GM12891 (cell line): ENCODE results near the gene CEACAM19.
"Not testable (repeated sequence)": the region's sequence is repeated elsewhere in the genome, so short reads cannot be mapped to it uniquely, and the experiment has no call there.

Source experiments
- DNase-seq: peaks from one replicate; pipeline ENCODE4 v3.0.0; 2011; ENCODE audit warnings: low spot score; ENCODE audit not compliant: insufficient read length
- FAIRE-seq: peaks from 2 replicates; lab custom pipeline; 2011; peaks lifted over from hg19 to GRCh38; lab: Jason Lieb, UNC
- PAX5 ChIP-seq: IDR thresholded peaks from 2 replicates; pipeline ENCODE4 v1.6.1; 2011; ENCODE audit warnings: low read length, moderate library complexity, mild to moderate bottlenecking; ENCODE audit not compliant: insufficient read depth, severe bottlenecking
- POLR2A ChIP-seq: IDR thresholded peaks from 2 replicates; pipeline ENCODE4 v1.6.1; 2011; ENCODE audit warnings: low read depth, low read length, control low read depth
- POLR2AphosphoS5 ChIP-seq: IDR thresholded peaks from 2 replicates; pipeline ENCODE4 v1.6.1; 2011; ENCODE audit warnings: low read depth, low read length, control low read depth
- POU2F2 ChIP-seq: IDR thresholded peaks from 2 replicates; pipeline ENCODE4 v1.6.1; 2011; ENCODE audit warnings: low read depth, mild to moderate bottlenecking, control low read depth, low read length, moderate library complexity
- SPI1 ChIP-seq: IDR thresholded peaks from 2 replicates; pipeline ENCODE4 v1.6.1; 2011; ENCODE audit warnings: low read depth, low read length, control low read depth
- TAF1 ChIP-seq: IDR thresholded peaks from 2 replicates; pipeline ENCODE4 v1.6.1; 2011; ENCODE audit warnings: low read depth, low read length, control low read depth

CEACAM19 gene

DNA sequence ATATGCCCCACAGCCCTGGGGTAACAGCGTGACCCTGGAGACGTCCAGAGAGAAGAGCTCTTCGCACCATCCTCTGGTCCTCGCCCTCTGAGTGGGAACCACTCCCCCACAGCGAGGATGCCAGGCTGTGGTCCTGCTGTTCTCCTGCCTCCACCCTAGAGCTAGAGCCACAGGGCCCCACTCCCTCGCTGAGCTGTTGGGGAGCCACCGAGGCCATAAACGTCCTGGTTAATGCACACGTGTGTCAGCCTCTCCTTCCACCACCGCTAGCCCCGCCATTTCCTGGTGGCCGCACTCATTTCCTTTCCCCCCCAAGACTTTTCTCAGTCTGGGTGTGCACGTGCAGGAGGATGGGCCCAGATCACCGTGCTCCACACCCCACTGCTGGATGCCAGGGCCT lies 39.2 kb downstream of the CEACAM19 start:
- DNase-seq (no peak), FAIRE-seq (no peak)
- TF ChIP-seq POLR2AphosphoS5 (no peak), SPI1 (no peak), TAF1 (no peak), POU2F2 (no peak), POLR2A (no peak), PAX5 (no peak)

DNA sequence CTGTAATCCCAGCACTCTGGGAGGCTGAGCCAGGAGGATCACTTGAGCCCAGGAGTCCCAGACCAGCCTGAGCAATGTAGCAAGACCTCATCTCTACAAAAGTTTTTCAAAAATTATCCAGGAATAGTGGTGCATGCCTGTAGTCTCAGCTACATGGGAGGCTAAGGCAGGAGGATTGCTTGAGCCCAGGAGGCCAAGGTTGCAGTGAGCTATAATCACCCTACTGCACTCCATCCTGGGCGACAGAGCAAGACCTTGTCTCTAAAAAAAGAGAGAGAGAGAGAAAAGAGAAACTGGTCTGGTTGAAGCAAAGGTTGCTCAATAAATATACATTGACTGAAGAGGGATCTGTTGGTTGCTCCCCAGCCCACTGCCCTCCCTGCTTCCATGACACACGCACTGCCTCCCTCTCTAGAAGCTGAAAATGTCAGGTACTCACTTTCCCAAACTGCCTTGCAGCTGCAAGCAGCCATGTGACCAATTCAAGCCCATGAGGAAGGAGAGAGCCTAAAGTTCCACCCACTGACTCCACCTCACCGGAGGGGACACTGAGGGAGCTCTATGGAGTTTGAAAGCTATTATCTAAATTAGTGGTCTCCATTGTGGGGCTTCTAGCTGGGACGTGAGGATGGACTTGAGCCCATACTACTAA lies 41.7 kb downstream of the CEACAM19 start:
- FAIRE-seq (no peak), DNase-seq (no peak)
- TF ChIP-seq SPI1 (no peak), POU2F2 (no peak), TAF1 (no peak)

DNA sequence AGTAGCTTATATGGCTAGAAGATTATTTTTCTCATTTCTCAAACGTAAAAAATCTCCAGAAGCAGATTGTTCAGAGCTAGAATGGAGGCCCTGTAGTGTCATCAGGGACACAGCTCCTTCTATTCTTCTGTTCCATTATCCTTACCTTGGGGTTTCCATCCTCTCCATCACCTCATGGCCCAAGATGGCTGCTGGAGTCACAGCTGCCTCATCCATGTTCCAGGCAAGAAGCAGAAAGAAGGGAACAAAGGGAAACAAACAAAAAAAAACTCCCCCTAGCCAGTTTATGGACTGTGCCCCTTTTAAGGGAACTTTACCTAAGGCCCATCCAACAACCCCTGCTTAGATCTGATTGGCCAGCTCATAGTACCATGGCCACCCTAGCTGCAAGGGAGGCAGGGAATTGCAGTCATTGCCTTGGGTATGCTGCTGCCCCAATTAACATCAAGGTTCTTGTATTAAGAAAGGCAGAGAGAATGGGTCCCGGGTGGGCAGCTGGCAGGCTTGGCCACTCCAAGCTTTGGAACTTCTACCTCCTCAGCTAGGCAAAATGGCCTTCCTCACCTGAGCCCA lies 43.4 kb downstream of the CEACAM19 start:
- FAIRE-seq (no peak), DNase-seq (no peak)
- no peak for TF ChIP-seq POLR2AphosphoS5
- TF ChIP-seq PAX5: no peak
- TF ChIP-seq SPI1: no peak
- TF ChIP-seq POLR2A: no peak
- TF ChIP-seq TAF1: no peak
- TF ChIP-seq POU2F2: no peak

DNA sequence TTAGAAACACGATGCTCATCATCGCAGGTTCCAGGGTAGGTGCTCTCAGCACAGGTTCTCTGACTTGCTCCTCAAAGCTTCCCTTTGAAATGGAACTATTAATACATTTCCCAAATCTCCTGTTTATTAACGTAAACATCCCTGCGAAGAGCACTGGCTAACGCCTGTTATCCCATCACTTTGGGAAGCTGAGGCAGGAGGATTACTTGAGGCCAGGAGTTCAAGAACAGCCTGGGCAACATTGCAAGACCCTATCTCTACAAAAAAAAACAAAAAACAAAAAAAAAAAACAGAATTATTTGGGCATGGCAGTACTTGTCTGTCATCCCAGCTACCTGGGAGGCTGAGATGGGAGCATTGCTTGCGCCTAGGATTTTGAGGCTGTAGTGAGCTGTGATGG lies 46.3 kb downstream of the CEACAM19 start:
- no peak for TF ChIP-seq POLR2AphosphoS5
- TF ChIP-seq PAX5: no peak
- TF ChIP-seq POU2F2: no peak
- no peak for TF ChIP-seq SPI1
- no peak for TF ChIP-seq TAF1
- TF ChIP-seq POLR2A: no peak
- no peak for FAIRE-seq
- DNase-seq: no peak

DNA sequence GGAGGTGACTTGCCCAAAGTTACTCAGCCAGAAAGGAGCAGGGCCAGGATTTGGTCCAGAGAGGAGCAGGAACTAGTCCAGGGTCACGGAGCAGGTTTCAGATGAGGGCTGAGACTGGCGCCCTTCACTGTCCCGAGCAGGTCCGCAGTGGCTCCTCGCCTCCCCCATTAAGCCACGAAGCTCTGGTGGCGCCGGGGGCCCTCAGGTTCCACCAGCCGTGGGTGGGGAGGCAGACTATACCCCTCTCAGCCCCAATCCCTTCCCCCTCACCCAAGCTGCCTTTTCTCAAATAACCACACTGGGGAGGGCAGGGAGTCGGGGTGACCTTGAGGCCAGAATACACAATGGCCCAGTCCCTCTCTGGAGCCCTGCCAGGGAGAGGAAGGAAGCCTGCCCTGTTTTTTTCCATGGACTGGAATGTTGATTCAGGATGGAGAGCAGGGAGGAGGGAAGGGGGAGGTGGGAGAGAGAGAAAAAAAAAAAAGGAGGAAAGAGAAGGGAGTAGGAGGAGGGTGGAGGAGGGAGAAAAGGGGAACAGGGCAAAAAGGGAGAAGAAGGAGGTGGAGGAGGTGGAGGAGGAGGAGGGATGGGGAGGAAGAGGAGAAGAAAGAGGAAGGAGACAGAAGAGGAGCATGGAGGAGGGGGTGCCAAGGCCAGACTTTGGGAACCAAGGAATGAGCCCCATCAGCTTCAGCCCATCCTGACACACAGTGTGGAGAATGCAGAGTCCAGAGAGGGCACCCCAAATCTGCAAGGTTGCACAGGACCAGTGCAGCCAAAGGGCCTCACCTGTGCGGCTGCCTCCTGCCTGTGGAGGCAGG lies 47.4 kb downstream of the CEACAM19 start:
- DNase-seq (no peak), FAIRE-seq (no peak)
- TF ChIP-seq POU2F2: no peak
- TF ChIP-seq PAX5: no peak
- no peak for TF ChIP-seq TAF1
- TF ChIP-seq SPI1: no peak
- TF ChIP-seq POLR2AphosphoS5: no peak

DNA sequence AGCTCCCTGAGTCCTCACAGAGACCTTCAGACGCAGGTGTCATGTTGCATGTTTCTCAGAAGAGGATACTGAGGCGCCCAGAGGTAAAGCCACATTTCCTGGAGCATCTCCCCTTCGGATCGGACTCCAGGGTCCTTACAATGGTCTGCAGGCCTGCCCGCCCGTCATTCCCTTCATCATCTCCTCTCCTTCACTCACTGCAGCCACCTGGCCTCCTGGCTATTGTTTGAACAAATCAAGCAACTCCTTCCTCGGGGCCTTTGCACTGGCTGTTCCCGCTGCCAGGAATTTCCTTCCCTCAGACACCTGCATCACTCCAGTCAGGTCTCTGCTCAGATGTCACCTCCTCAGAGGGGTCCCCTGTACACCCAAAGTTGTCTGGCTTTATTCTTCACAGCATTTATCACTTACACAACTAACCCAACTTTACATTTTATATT lies 48.0 kb downstream of the CEACAM19 start:
- no peak for FAIRE-seq
- TF ChIP-seq POLR2AphosphoS5 (no peak), PAX5 (no peak), SPI1 (no peak), POLR2A (no peak), TAF1 (no peak), POU2F2 (no peak)
- DNase-seq: no peak

DNA sequence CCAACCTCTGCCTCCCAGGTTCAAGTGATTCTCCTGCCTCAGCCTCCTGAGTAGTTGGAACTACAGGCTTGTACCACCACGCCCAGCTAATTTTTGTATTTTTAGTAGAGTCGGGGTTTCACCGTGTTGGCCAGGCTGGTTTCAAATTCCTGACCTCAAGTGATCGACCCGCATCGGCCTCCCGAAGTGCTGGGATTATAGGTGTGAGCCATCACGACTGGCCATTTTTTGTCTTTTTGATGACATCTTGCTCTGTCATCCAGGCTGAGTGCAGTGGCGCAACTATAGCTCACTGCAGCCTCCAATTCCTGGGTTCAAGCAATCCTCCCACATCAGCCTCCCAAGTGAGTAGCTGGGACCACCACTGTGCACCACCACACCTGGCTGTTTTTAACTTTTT lies 49.1 kb downstream of the CEACAM19 start:
- DNase-seq, FAIRE-seq: not testable (repeated sequence)

DNA sequence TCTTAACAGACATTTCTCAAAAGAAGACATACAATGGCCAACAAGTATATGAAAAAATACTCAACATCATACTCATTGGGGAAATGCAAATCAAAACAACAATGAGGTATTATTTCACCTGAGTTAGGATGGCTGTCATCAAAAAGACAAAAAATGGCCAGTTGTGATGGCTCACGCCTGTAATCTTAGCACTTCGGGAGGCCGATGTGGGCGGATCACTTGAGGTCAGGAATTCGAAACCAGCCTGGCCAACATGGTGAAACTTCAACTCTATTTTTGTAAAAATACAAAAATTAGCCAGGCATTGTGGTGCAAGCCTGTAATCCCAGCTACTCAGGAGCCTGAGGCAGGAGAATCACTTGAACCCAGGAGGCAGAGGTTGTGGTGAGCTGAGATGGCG lies 49.7 kb downstream of the CEACAM19 start:
- FAIRE-seq: no peak
- TF ChIP-seq POU2F2: no peak
- TF ChIP-seq PAX5: no peak
- TF ChIP-seq SPI1: no peak
- no peak for TF ChIP-seq TAF1
- TF ChIP-seq POLR2A: no peak
- no peak for TF ChIP-seq POLR2AphosphoS5
- no peak for DNase-seq

DNA sequence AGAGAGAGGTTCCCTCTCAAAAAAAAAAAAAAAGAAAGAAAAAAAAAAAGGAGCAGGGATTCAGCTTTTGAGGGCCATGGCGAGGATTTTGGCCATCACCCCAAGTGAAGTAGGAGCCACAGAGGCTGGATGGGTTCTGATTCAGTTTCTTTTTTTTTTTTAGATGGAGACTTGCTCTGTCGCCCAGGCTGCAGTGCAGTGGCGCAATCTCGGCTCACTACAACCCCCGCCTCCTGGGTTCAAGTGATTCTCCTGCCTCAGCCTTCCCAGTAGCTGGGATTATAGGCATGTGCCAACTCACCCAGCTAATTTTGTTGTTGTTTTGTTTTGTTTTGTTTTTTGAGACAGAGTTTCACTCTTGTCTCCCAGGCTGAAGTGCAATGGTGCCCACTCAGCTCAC lies 50.1 kb downstream of the CEACAM19 start:
- not testable (repeated sequence) for FAIRE-seq

More for the DNA sequence above, 50.1 kb downstream of the CEACAM19 start:
- DNase-seq: not testable (repeated sequence)
